Tibial nerve (tissue), 4 donors: ENCODE results near the gene KIR3DL3.

ENCODE experiments used
- EP300 ChIP-seq, 2 donors: sonication (generic); formaldehyde crosslinking; IDR thresholded peaks; one replicate each; pipeline ENCODE4 v1.6.1; 2017; ENCODE audit warnings: antibody characterized with exemption in 2 of 2, mild to moderate bottlenecking in 1 of 2
- POLR2A ChIP-seq, 2 donors: fragments of 450-650 bp; IDR thresholded peaks; one replicate each; pipeline ENCODE4 v1.6.1; 2017; ENCODE audit warnings: antibody characterized with exemption in 2 of 2, mild to moderate bottlenecking in 2 of 2, moderate library complexity in 2 of 2
- TF ChIP-seq, protein P1 (sequence below), 5 experiments: fragments of 200-600 bp in 3 of 5; fragments of 450-650 bp in 2 of 5; sonication (generic) in 3 of 5; IDR thresholded peaks; one replicate each; pipeline ENCODE4 v1.5.1; 2016 to 2019; ENCODE audit warnings: antibody characterized with exemption in 5 of 5, mild to moderate bottlenecking in 3 of 5, moderate library complexity in 2 of 5

DNA sequence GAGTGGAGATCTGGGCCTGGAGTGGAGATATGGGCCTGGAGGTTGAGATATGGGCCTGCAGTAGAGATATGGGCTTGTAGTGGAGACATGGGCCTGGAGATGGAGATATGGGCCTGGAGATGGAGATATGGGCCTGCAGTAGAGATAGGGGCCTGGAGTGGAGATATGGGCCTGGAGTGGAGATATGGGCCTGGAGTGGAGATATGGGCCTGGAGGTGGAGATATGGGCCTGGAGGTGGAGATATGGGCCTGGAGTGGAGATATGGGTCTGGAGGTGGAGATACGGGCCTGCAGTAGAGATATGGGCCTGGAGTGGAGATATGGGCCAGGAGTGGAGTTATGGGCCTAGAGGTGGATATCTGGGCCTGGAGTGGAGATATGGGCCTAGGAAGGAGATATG, 14.5 kb downstream of the KIR3DL3 start:
- TF ChIP-seq, protein P1, sequence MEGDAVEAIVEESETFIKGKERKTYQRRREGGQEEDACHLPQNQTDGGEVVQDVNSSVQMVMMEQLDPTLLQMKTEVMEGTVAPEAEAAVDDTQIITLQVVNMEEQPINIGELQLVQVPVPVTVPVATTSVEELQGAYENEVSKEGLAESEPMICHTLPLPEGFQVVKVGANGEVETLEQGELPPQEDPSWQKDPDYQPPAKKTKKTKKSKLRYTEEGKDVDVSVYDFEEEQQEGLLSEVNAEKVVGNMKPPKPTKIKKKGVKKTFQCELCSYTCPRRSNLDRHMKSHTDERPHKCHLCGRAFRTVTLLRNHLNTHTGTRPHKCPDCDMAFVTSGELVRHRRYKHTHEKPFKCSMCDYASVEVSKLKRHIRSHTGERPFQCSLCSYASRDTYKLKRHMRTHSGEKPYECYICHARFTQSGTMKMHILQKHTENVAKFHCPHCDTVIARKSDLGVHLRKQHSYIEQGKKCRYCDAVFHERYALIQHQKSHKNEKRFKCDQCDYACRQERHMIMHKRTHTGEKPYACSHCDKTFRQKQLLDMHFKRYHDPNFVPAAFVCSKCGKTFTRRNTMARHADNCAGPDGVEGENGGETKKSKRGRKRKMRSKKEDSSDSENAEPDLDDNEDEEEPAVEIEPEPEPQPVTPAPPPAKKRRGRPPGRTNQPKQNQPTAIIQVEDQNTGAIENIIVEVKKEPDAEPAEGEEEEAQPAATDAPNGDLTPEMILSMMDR (IDR thresholded peaks at IDR 0.05), result no peak
- TF ChIP-seq POLR2A (IDR thresholded peaks at IDR 0.05) (no peak), EP300 (IDR thresholded peaks at IDR 0.05) (no peak)
